HepG2 (cell line): ENCODE measurements around the gene RNH1. TPM values are rescaled to one million over a fixed set of nuclear protein-coding genes. Genes with fewer than 3 reads are reported as not detected.

Experiments used
- ATAC-seq: fragments of 200-7000 bp; cut with Tn5 transposase; 3 replicates; pipeline ENCODE4 v1.9.1; 2020; ENCODE audit warnings: mild to moderate bottlenecking, moderate library complexity
- BruUV-seq: library from RNA; stranded (reverse); fragments of 400-500 nt; replicated peaks from 2 replicates; lab custom pipeline; 2021; lab: Mats Ljungman, UMichigan
- CTCF ChIA-PET: fragments of 300-600 bp; formaldehyde crosslinking; extraction: SDS; loops from one replicate; lab custom pipeline; 2021; ENCODE audit warnings: low total read pairs, inconsistent platforms, low intra/inter-chr PET ratio; lab: Yijun Ruan, JAX
- POLR2A ChIA-PET: fragments of 350-600 bp; sonication (Branson Sonifier 250); formaldehyde crosslinking; loops from one replicate; lab custom pipeline; 2020; ENCODE audit warnings: antibody characterized with exemption, inconsistent platforms; lab: Yijun Ruan, JAX
- DNase-seq: peaks from one replicate; pipeline ENCODE4 v3.0.0-alpha.2; 2015; ENCODE audit warnings: low spot score
- FAIRE-seq: peaks from 3 replicates; lab custom pipeline; 2011; peaks lifted over from hg19 to GRCh38; lab: Jason Lieb, UNC
- H2AFZ ChIP-seq: one replicate; pipeline ENCODE4 v1.6.1; 2011; ENCODE audit warnings: low read length, inconsistent platforms
- H3K27ac ChIP-seq: fragments of 300-600 bp; 3 replicates; pipeline ENCODE4 v1.8.0; 2011; ENCODE audit warnings: mixed run types, mild to moderate bottlenecking, mixed read lengths, low read length, inconsistent platforms; ENCODE audit not compliant: insufficient read depth; ENCODE audit errors: extremely low read length
- H3K27me3 ChIP-seq, 2 experiments: fragments of 200-600 bp in 1 of 2; 2 replicates in 1 of 2; 3 replicates in 1 of 2; pipeline versions ENCODE4 v1.6.0 to v1.8.0; 2011; ENCODE audit warnings: low read length in 2 of 2, mild to moderate bottlenecking in 2 of 2, moderate library complexity in 2 of 2, inconsistent platforms in 1 of 2; ENCODE audit not compliant: insufficient read depth in 2 of 2, control insufficient read depth in 1 of 2
- H3K36me3 ChIP-seq, 2 experiments: fragments of 200-600 bp in 1 of 2; replicated peaks in 1 of 2; 2 replicates in 1 of 2; 3 replicates in 1 of 2; pipeline versions ENCODE4 v1.5.1 to v1.8.0; 2011; ENCODE audit warnings: low read length in 2 of 2, inconsistent platforms in 1 of 2; ENCODE audit not compliant: insufficient read depth in 2 of 2, control insufficient read depth in 1 of 2
- H3K4me1 ChIP-seq: 2 replicates; pipeline ENCODE4 v1.5.1; 2012; ENCODE audit warnings: low read length, inconsistent platforms; ENCODE audit not compliant: insufficient read depth
- H3K4me2 ChIP-seq: 2 replicates; pipeline ENCODE4 v1.6.0; 2011; ENCODE audit warnings: low read depth, low read length, inconsistent platforms
- H3K4me3 ChIP-seq, 3 experiments: fragments of 200-600 bp in 1 of 3; sonication (generic), shearing (Covaris generic) in 1 of 3; replicated peaks in 1 of 3; 2 replicates each; pipeline ENCODE4 v1.5.1; 2011 to 2016; ENCODE audit warnings: low read length in 3 of 3, inconsistent platforms in 2 of 3, low read depth in 2 of 3, mild to moderate bottlenecking in 2 of 3, control low read depth in 1 of 3, mixed read lengths in 1 of 3; ENCODE audit not compliant: insufficient read depth in 1 of 3
- H3K79me2 ChIP-seq: one replicate; pipeline ENCODE4 v1.6.1; 2011; ENCODE audit warnings: low read length, inconsistent platforms; ENCODE audit not compliant: insufficient read depth
- H3K9ac ChIP-seq: 2 replicates; pipeline ENCODE4 v1.6.0; 2011; ENCODE audit warnings: mild to moderate bottlenecking, low read depth, low read length, inconsistent platforms; ENCODE audit not compliant: insufficient read depth
- H3K9me3 ChIP-seq: 2 replicates; pipeline ENCODE4 v1.5.1; 2012; ENCODE audit warnings: mild to moderate bottlenecking, low read length
- H4K20me1 ChIP-seq: 2 replicates; pipeline ENCODE4 v1.6.0; 2011; ENCODE audit warnings: inconsistent platforms, mild to moderate bottlenecking, low read length, moderate library complexity; ENCODE audit not compliant: insufficient read depth
- AFF4 ChIP-seq: sonication (generic); formaldehyde crosslinking; IDR thresholded peaks from 2 replicates; pipeline ENCODE4 v1.4.0; 2020; ENCODE audit warnings: missing genetic modification reagents
- CENPT ChIP-seq: sonication (generic); formaldehyde crosslinking; IDR thresholded peaks from 2 replicates; pipeline ENCODE4 v1.8.0; 2022; ENCODE audit warnings: low read depth, mild to moderate bottlenecking, moderate library complexity, missing genetic modification reagents
- CREM ChIP-seq, 2 experiments: sonication (generic) in 1 of 2; formaldehyde crosslinking in 1 of 2; IDR thresholded peaks; 2 replicates each; pipeline versions ENCODE4 v1.4.0 to v1.6.1; 2016 to 2020; ENCODE audit warnings: antibody characterized with exemption in 1 of 2, mild to moderate bottlenecking in 1 of 2, missing genetic modification reagents in 1 of 2
- HMGA1 ChIP-seq: sonication (generic); formaldehyde crosslinking; conservative IDR thresholded peaks from 2 replicates; pipeline ENCODE4 v1.4.0; 2020; ENCODE audit warnings: missing genetic modification reagents
- IKZF1 ChIP-seq: fragments of 450-650 bp; IDR thresholded peaks from 2 replicates; pipeline ENCODE4 v1.7.1; 2016
- NCOA2 ChIP-seq: sonication (generic); formaldehyde crosslinking; IDR thresholded peaks from 2 replicates; pipeline ENCODE4 v1.8.0; 2022; ENCODE audit warnings: inconsistent platforms
- ONECUT2 ChIP-seq: sonication (generic); formaldehyde crosslinking; IDR thresholded peaks from 2 replicates; pipeline ENCODE4 v1.4.0; 2020; ENCODE audit warnings: missing genetic modification reagents
- PCBP2 ChIP-seq: fragments of 200-400 bp; formaldehyde crosslinking; optimal IDR thresholded peaks from 2 replicates; pipeline ENCODE3; 2018; ENCODE audit warnings: low read length, low read depth; ENCODE audit not compliant: poor library complexity, severe bottlenecking
- PHF20 ChIP-seq: sonication (generic); formaldehyde crosslinking; IDR thresholded peaks from 2 replicates; pipeline ENCODE4 v1.5.0; 2020; ENCODE audit warnings: mild to moderate bottlenecking, missing genetic modification reagents
- PHF5A ChIP-seq: IDR thresholded peaks from one replicate; pipeline ENCODE4 v1.6.1; 2018; ENCODE audit warnings: low read depth, missing genetic modification reagents; ENCODE audit not compliant: unreplicated experiment
- RELA ChIP-seq: sonication (generic); formaldehyde crosslinking; IDR thresholded peaks from 2 replicates; pipeline ENCODE4 v1.4.0; 2020; ENCODE audit warnings: missing genetic modification reagents
- SMARCC2 ChIP-seq: fragments of 450-650 bp; IDR thresholded peaks from 2 replicates; pipeline ENCODE4 v1.6.1; 2017; ENCODE audit warnings: antibody characterized with exemption, mild to moderate bottlenecking
- ZFP36L2 ChIP-seq: sonication (generic); formaldehyde crosslinking; IDR thresholded peaks from 2 replicates; pipeline ENCODE4 v1.4.0; 2020; ENCODE audit warnings: missing genetic modification reagents
- ZNF264 ChIP-seq: sonication (generic); formaldehyde crosslinking; IDR thresholded peaks from 2 replicates; pipeline ENCODE4 v1.4.0; 2020; ENCODE audit warnings: missing genetic modification reagents
- ZNF562 ChIP-seq: sonication (generic); formaldehyde crosslinking; IDR thresholded peaks from 2 replicates; pipeline ENCODE4 v1.8.0; 2022; ENCODE audit warnings: missing genetic modification reagents, borderline replicate concordance
- WGBS: methylation state at CpG from one replicate; pipeline ENCODE4 v1.1.6; 2017; ENCODE audit warnings: low lambda C conversion rate; 5-methylcytosine and 5-hydroxymethylcytosine counted together
- in situ Hi-C: cut with HindIII; loops from 2 replicates; pipeline ENCODE4 v1.10.0; 2017; ENCODE audit warnings: low pct_unique_long_range_greater_than_20kb; ENCODE audit not compliant: extremely low pct_ligation_motif_present
- intact Hi-C: fragments of 100-400 bp; cut with micrococcal nuclease; formaldehyde crosslinking; loops from one replicate; pipeline ENCODE4 v1.10.0; 2022; ENCODE audit not compliant: unreplicated experiment
- polyA plus RNA-seq, 8 experiments: library from polyadenylated mRNA; depleted of rRNA in 3 of 8; stranded (reverse) in 7 of 8; unstranded in 1 of 8; fragments of >200 nt; fragmentation: Illumina TruSeq in 4 of 8; extraction: Trizol in 4 of 8; gene quantifications; 2 replicates each; pipeline versions ENCODE4 v1.2.1 to v1.2.3, GENCODE V29; 2011 to 2016; ENCODE audit warnings: low read depth in 4 of 8, missing spikeins in 1 of 8, mixed read lengths in 1 of 8; ENCODE audit not compliant: insufficient read depth in 1 of 8
- total RNA-seq, 5 experiments: library from RNA; depleted of rRNA; stranded (reverse); fragments of >200 nt; fragmentation: Illumina TruSeq; extraction: Trizol; gene quantifications; 2 replicates each; pipeline ENCODE4 v1.2.3, GENCODE V29; 2016; ENCODE audit warnings: low read depth in 1 of 5

The RNH1 gene
- total and polyA plus RNA-seq, 2 of the 13 experiments (the other 11 are each of a cell fraction or from before 2014, with no cell fraction given) = 36.0 to 74.1 TPM

- Histone ChIP-seq H3K9ac (no peak overlapping the region), H3K79me2 (peaks cover 53% of the 10 kb centered on the region), H4K20me1 (no peaks in the 10 kb centered on the region), H3K36me3 (peaks cover 9 to 32% of the 10 kb centered on the region in 2 experiments), H3K27me3 (no peaks in the 10 kb centered on the region; a peak in 1 of 5 replicates), H3K4me2 (no peak overlapping the region), H3K27ac (no peak overlapping the region), H2AFZ (no peak overlapping the region), H3K9me3 (no peaks in the 10 kb centered on the region), H3K4me1 (peaks cover 27% of the 10 kb centered on the region), H3K4me3 (no peak overlapping the region)
- in situ Hi-C loops (no loop called here), intact Hi-C loops (no loop called here)
- ChIA-PET CTCF (no interaction called here), POLR2A (no interaction called here)
- DNase-seq (no peak), ATAC-seq (no peak), FAIRE-seq (no peak)
- WGBS = 97% methylated on average over 16 of the region's 19 CpGs
- no TSS peak for BruUV-seq
- TF ChIP-seq IKZF1 (no peak), PCBP2 (no peak), PHF20 (CRISPR knock-in tag) (no peak), CENPT (CRISPR knock-in tag) (no peak), CREM (IDR thresholded peaks at IDR 0.05) (no peak), CREM (CRISPR knock-in tag; IDR thresholded peaks at IDR 0.05) (no peak), ONECUT2 (CRISPR knock-in tag) (no peak), PHF5A (CRISPR knock-in tag) (no peak), AFF4 (CRISPR knock-in tag) (no peak), HMGA1 (CRISPR knock-in tag) (no peak), NCOA2 (no peak), RELA (CRISPR knock-in tag) (no peak), SMARCC2 (no peak), ZFP36L2 (CRISPR knock-in tag) (no peak), ZNF562 (CRISPR knock-in tag) (no peak), ZNF264 (no peak)
Measured at GRCh38 chr11:452916-453527, 54.0 kb downstream of the RNH1 start.
